ENCODE results near the gene SORCS2. TPM values are rescaled to one million over a fixed set of nuclear protein-coding genes. Genes with fewer than 3 reads are reported as not detected.

SORCS2 gene
- total and polyA plus RNA-seq, 2 experiments from 2014 or later, result 0.92 to 6.9 TPM

DNA sequence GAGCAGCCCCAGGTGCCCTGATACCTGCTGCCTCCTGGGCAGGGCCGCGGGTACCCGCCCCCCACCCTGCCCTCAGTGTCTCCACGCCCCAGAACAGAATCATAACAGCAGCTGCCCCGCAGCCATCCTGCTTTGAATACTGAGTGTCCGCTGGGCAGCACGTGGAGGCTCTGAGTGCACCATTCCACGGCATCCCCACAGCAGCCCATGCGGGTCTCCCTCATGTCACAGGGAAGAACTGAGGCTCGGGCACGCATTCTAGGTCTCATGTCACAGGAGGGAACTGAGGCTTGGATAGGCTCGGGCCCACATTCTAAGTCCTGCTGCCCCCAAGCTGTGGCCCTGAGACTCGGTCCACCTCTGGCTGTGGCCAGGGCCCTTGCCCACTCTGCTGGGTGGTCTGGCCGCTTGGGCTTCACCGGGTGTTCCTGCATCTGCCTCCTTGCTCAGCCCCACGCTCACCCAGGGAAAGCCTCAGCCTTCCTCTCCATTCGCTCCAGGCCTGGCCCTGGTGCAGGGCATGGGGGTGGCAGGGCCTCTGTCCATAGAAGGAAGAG lies 464.0 kb downstream of the SORCS2 start:
- no peak overlapping the region for H3K4me3 ChIP-seq
- no peaks in the 10 kb centered on the region for H3K27me3 ChIP-seq
- no peaks in the 10 kb centered on the region for H3K9me3 ChIP-seq (ENCODE audit: low read depth)
- H3K36me3 ChIP-seq, result no peaks in the 10 kb centered on the region
- H3K27ac ChIP-seq, result no peak overlapping the region
- TF ChIP-seq CTCF (IDR thresholded peaks at IDR 0.05; ENCODE audit: low read depth, low read length), result no peak
- peaks cover 20% of the 10 kb centered on the region for H3K4me1 ChIP-seq (ENCODE audit: low read depth)
- DNase-seq (ENCODE audit: low read depth in 1 of 2, low spot score in 1 of 2), result no peak

- H3K4me1 ChIP-seq (ENCODE audit: low read depth), result peaks cover 20% of the 10 kb centered on the region
- H3K36me3 ChIP-seq, result no peaks in the 10 kb centered on the region
- no peak for TF ChIP-seq CTCF (IDR thresholded peaks at IDR 0.05; ENCODE audit: low read depth, low read length)
- DNase-seq (ENCODE audit: low read depth in 1 of 2, low spot score in 1 of 2), result no peak
- no peaks in the 10 kb centered on the region for H3K9me3 ChIP-seq (ENCODE audit: low read depth)
- H3K27ac ChIP-seq, result no peak overlapping the region
- H3K27me3 ChIP-seq, result no peaks in the 10 kb centered on the region
- H3K4me3 ChIP-seq, result no peak overlapping the region
These were observed 465.4 kb downstream of the SORCS2 start for GRCh38 chr4:7657545-7658297.

GRCh38 chr4:7658341-7659204 lies 466.2 kb downstream of the SORCS2 start:
- Histone ChIP-seq H3K9me3 (ENCODE audit: low read depth) (no peaks in the 10 kb centered on the region), H3K36me3 (no peaks in the 10 kb centered on the region), H3K4me3 (no peak overlapping the region), H3K27me3 (no peaks in the 10 kb centered on the region), H3K4me1 (ENCODE audit: low read depth) (peaks cover 20% of the 10 kb centered on the region), H3K27ac (no peak overlapping the region)
- TF ChIP-seq CTCF (IDR thresholded peaks at IDR 0.05; ENCODE audit: low read depth, low read length), result no peak
- DNase-seq (ENCODE audit: low read depth in 1 of 2, low spot score in 1 of 2), result no peak

DNA sequence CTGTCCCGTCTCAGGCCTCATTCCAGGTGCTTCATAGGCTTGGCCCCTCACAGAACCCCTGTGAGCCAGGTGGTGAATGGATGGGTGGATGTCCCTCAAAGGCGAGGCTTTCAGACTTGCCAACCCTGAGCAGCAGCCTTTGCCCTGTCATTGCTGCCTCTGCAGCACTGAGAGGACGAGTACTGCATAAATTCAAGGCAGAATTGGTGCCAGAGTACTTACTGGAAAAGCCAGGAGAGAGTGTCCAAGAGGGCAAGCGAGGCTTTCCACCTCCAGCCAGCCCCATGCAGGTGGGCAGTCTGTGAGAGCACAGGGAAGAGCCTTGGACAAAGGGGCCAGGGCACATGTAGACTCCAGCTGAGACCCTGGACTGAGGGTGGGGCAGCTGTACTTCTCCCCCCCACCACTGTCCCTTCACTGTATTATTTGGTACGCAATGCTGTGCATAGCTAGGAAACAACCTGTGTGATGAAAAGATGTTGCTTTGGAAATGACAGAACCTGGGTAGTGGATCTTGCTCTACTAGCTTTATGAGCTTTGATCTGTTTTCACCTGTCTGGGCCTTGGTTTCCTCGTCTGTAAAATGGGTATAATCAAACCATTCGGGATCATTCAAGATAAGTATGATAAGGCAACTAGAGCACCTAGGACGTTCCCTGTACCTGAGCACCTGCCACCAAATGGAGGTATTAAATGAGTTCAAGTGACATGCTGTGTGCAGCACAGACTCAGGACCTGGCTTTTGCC lies 467.3 kb downstream of the SORCS2 start:
- no peak for DNase-seq (ENCODE audit: low read depth in 1 of 2, low spot score in 1 of 2)
- Histone ChIP-seq H3K27me3 (no peaks in the 10 kb centered on the region), H3K36me3 (no peaks in the 10 kb centered on the region), H3K9me3 (ENCODE audit: low read depth) (no peaks in the 10 kb centered on the region), H3K4me3 (no peak overlapping the region), H3K27ac (no peak overlapping the region), H3K4me1 (ENCODE audit: low read depth) (peaks cover 20% of the 10 kb centered on the region)
- TF ChIP-seq CTCF (IDR thresholded peaks at IDR 0.05; ENCODE audit: low read depth, low read length), result no peak

All from cardiac muscle cell (in vitro differentiated cells and primary cell).